GM19452 (cell line): ENCODE results near the gene FRMD5.
"Not testable (repeated sequence)": the region's sequence is repeated elsewhere in the genome, so short reads cannot be mapped to it uniquely, and the experiment has no call there.

ENCODE experiments used
- ATAC-seq: cut with Tn5 transposase; IDR thresholded peaks from one replicate; pipeline ENCODE4 v1.9.1; 2021; ENCODE audit not compliant: unreplicated experiment

FRMD5 gene

DNA sequence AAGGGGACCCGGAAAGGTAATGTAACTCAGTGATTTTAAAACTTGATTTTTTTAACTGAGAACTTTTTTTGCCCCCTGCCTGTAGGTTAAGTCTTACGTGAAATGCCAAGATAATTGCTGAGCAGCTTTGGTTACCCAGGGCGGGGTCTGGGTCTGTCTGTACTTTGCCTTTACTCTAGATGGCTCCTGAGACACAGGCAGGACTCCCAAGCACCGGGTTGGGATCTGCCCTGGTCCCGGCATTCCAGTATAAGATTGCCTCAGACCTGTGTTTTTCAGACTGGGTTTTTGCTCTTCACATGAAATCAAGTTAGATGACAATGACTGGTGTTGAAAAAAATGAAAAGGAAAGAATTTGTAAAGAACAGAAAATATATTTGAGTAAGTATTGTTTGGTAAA lies 328.0 kb downstream of the FRMD5 start:
- no peak for ATAC-seq

DNA sequence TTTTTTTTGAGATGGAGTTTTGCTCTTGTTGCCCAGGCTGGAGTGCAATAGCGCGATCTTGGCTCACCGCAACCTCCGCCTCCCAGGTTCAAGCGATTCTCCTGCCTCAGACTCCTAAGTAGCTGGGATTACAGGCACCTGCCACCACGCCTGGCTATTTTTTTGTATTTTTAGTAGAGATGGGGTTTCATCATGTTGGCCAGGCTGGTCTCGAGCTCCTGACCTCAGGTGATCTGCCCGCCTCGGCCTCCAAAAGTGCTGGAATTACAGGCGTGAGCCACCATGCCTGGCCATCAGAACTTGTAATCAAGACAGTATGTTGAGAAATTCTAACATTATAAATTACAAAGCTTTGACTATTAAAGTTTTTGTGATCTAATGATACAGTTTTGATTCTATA lies 328.4 kb downstream of the FRMD5 start:
- ATAC-seq: not testable (repeated sequence)

DNA sequence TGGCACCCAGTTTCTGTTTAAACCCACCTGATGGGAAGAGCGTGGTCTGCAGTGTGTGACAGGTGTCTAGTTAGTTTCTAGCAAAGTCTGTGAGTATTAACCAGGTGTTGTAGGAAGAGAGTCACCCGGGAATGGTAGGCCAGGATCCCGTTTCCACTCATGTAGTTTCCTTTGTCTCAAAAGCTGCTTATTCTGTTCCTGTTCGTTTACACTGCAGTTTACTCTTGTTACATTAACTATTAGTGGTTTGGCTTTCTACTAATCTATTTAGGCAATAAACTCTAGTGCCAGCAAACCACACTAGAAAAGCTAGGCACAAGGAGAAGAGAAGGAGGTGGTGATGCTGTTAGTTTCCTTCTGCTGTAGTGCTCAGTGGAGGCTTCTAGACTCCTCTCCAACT lies 335.5 kb downstream of the FRMD5 start:
- ATAC-seq: no peak

DNA sequence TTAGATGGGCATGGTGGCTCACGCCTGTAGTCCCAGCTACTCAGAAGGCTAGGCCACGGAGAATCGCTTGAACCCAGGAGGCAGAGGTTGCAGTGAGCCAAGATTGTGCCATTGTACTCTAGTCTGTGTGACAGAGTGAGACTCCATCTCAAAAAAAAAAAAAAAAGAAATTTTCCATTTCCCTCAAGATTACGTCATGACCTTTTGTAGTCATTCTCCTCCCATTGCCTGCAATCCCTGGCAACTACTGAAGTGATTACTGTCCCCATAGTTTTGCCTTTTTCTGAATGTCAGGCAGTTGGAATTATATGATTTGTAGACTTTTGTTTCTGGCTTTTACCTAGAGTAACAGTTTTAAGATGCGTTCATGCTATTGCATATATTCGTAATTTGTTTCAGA lies 340.3 kb downstream of the FRMD5 start:
- ATAC-seq: no peak

DNA sequence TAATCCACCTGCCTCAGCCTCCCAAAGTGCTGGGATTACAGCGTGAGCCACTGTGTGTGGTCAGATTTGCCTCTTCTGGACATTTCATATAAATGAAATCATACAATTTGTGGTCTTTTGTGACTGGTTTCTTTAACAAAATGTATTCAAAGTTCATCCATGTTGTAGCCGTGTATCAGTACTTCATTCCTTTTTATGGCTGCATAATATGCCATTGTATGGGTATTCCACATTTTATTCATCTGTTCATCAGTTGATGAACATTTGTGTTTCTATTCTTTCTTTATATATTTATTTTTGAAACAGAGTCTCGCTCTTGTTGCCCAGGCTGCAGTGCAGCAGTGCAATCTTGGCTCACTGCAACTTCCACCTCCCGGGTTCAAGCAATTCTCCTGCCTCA lies 342.5 kb downstream of the FRMD5 start:
- no peak for ATAC-seq

DNA sequence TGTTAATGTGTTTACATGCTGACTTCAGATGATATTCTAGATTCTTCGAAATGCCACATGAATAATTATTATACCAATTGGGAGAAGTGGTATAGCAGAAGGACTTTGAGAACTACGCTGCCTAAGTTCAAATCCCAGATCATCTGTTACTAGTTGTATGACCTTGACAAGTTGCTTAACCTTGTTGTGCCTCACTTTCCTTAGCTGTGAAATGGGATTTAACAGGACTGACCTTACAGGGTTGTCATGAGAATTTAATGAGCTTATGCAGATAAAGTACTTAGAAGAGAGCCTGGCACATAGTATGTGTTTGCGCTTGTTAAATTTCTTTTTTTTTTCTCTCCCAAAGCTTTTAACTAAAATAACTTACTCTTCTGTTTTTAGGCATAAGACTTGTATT lies 343.8 kb downstream of the FRMD5 start:
- no peak for ATAC-seq

DNA sequence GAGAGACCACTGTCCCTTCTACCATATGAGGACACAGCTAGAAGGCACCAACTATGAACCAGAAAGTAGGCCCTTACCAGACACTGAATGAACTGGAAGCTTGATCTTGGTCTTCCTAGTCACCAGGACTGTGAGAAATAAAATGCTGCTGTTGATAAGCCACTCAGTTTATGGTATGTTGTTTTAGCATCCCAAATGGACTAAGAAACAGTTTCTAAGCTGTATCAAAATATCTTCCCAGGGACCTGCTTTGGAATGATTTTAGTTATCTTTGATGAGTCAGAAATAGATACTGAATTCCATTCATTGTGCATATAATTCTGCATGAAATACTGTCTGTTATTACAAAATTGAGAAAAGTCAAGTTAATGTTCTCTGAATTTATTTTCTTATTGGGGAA lies 349.6 kb downstream of the FRMD5 start:
- no peak for ATAC-seq

DNA sequence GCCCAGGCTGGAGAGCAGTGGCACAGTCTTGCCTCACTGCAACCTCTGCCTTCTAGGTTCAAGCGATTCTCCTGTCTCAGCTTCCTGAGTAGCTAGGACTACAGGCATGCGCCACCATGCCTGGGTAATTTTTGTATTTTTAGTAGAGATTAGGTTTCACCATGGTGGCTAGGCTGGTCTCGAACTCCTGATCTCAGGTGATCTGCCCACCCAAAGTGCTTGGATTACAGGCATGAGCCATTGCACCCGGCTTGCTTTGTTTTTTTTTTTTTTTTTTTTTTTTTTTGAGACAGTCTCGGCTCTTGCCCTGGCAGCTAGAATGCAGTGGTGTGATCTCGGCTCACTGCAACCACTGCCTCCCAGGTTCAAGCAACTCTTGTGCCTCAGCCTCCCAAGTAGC lies 362.6 kb downstream of the FRMD5 start:
- not testable (repeated sequence) for ATAC-seq

DNA sequence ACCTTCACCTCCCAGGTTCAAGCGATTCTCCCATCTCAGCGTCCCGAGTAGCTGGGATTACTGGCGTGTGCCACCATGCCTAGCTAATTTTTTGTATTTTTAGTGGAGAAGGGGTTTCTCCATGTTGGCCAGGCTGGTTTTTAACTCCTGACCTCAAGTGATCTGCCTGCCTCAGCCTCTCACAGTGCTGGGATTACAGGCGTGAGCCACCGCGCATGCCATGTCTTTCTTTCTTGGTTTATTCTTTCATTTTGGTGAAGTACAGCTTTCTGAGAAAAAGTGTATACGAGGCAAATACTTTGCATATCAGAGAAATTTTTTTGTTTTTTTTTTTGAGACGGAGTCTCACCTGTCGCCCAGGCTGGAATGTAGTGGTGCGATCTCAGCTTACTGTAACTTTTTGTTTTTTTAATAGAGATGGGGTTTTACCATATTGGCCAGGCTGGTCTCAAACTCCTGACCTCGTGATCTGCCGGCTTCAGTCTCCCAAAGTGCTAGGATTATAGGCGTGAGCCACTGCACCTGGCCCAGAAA lies 363.5 kb downstream of the FRMD5 start:
- not testable (repeated sequence) for ATAC-seq

DNA sequence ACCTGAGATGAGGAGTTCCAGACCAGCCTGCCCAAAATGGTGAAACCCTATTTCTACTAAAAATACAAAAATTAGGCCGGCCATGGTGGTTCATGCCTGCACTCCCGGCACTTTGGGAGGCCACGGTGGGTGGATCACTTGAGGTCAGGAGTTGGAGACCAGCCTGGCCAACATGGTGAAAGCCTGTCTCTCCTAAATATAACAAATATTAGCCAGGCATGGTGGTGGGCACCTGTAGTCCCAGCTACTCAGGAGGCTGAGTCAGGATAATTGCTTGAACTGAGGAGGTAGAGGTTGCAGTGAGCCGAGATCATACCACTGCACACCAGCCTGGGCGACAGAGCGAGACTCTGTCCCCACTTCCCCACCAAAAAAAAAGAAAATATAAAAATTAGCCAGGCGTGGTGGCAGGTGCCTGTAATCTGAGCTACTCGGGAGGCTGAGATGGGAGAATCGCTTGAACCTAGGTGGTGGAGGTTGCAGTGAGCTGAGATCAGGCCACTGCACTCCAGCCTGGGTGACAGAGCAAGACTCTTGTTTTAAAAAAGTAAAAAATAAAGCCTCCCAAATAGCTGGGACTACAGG lies 364.3 kb downstream of the FRMD5 start:
- not testable (repeated sequence) for ATAC-seq

DNA sequence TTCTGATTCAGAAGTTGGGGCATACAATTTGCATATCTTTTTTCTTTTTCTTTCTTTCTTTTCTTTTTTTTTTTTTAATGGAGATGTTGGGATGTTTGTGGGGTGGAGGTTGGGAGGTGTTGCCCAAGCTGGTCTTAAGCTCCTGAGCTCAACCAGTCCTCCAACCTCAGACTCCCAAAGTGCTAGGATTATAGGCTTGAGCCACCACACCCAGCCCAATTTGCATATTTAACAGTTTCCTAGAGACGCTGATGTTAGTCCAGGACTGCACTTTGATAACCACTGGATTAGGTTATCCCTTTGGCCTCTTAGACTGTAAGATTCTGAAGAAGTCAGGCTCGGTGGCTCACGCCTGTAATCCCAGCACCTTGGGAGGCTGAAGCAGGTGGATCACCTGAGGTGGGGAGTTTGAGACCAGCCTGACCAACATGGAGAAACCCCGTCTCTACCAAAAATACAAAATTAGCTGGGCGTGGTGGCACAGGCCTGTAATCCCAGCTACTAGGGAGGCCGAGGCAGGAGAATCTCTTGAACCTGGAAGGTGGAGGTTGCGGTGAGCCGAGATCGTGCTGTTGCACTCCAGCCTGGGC lies 365.0 kb downstream of the FRMD5 start:
- ATAC-seq: not testable (repeated sequence)

DNA sequence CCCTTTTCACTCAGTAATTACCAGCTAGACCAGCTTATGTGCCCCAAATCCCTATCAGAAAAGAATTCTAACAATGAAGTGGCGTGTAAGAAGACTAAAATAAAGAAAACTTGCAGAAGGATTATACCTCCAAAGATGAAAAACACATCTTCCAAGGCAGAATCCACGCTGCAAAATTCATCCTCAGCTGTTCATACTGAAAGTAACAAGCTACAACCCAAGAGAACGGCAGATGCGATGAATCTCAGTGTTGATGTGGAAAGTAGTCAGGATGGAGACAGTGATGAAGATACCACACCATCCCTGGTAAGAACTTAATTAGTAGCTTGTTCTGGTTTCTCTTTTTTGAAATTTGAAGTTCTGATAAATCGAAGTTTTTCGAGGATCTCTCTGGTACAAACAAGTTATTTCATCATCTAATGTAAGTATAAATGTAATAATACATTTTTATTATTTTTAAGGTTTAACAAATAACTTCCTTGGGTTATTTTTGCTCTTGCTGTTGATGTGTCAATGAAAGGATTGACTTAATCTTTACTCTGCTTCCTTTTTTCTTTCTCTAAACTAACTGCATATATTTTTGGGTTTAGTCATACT lies 366.9 kb downstream of the FRMD5 start:
- ATAC-seq: no peak

DNA sequence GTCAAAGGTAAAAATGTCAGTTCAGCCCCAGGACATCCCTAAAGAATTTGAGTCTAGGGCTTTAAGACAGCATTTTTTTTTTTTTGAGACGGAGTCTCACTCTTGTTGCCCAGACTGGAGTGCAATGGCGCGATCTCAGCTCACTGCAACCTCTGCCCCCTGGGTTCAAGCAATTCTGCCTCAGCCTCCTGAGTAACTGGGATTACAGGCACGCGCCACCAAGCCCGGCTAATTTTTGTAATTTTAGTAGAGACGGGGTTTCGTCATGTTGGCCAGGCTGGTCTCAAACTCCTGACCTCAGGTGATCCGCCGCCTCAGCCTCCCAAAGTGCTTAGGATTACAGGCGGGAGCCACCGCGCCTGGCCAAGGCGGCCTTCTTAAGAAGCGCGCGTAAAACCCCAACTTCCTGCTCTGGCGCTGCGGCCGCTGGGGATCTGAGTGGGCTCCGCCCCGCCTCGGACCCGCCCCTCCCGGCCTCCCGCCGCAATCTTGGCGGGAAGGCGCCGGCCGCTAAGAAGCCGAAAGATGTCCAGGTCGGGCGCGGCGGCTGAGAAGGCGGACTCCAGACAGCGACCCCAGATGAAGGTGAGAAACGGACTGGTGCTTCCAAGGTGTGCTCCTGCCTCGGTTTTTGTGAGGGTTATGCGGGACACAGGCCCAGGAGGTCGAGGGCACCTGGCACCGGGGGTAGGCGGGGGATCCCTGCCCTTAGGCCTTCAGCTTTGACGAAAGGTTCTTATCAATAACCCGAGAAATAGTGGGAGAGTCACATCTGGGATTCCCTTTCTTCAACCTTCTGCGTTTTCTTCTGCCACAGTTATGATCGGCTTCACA lies 368.3 kb downstream of the FRMD5 start, which contains the start of gene WDR76:
Gene WDR76 (plus strand): TSS at position 495 of the 834 bp plus-strand sequence. CDS start 31 bp downstream, at position 526.
- ATAC-seq: peak; percentile 64

DNA sequence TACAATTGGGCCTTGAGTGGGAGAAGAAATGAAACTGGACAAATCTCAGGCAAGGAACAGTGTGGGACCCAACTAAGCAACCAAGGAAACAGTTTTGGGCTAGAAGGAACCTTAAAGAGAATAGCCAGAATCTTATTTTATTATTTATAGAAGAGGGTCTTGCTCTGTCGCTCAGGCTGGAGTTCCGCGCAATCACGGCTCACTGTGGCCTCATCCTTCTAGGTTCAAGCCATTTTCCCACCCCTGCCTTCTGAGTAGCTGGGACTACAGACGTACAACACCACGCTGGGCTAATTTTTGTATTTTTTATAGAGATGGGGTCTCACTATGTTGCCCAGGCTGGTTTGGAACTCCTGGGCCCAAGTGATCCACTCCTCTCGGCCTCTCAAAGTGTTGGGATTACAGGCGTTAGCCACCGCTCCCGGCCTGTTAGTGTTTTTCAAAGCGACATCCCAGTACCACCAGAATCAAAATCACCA lies 369.0 kb downstream of the FRMD5 start:
- no peak for ATAC-seq

DNA sequence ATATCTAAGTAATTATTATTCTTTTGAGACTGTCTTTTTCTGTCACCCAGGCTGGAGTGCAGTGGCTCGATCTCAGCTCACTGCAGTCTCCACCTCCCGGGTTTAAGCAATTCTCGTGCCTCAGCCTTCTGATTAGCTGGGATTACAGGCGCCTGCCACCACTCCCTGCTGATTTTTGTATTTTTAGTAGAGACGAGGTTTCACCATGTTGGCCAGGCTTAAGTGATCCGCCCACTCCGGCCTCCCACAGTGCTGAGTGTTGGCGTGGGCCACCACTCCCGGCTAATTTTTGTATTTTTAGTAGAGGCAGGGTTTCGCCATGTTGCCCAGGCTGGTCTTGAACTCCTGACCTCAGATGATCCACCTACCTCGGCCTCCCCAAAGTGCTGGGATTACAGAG lies 369.8 kb downstream of the FRMD5 start:
- ATAC-seq: not testable (repeated sequence)

DNA sequence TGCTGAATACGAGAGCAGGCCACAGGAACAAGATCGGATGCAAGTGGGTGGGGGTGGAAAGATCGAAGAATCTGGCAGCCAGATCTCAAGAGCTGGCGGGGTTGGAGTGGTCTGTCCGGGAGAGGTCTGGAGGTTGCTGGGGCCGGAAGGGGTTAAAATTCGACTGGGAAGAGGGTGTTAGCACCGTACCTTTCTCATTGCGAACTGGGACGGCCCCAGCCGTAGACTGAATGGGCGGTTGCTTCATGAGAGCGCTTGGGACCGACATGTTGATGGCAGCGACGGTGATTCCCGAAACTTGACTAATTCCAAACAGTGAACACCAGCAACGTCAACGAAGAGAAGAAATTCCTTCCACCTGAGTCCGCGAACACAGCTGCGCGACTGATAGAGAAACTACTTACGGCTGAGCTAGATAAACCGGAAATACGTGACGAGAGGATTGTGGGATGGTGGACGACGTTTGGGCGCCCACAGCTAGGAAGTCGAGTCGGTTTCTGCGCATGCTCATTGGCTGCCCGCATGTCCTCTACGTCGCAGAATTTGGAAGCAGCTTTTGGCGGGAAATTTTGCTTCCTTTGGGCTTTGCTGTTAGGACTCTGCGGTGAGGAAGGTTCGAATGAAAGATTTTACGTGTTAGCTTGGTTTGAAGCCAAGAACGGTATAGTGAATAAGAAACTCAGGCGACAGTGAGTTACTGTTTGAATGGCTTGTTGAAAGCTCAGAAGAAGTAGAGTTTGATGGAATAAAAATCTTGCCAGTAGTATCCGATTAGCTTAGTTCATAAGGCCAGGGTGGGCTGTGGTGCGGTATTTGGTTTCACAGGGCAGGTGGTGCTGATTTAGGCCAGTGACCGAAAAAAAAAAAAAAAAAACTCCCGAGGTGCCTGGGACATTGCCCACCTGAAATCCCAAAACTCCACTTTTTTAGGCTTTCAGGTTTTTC lies 370.5 kb downstream of the FRMD5 start, which contains the start of gene MFAP1:
Gene MFAP1 (minus strand): TSS at position 389 of the 945 bp plus-strand sequence. CDS start 121 bp downstream, at position 268.
- ATAC-seq: peak; percentile 67

DNA sequence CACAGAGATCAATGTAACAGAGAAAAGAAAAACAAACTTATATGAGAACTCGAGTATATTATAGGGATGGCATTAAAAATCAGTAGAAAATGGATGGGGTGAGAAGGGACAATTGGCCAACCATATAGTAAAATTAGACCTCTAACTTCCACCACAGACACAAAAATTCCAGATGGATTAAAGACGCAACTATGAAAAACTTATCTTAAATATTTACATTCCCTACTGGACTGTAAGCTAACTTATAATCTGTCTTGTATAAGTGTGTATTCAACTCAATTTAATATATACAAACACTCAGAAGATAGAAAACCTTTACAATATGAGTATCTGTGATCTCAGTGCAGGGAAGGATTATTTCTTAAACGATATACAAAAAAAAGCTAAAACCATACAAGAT lies 373.6 kb downstream of the FRMD5 start:
- no peak for ATAC-seq
